Caco-2 (cell line): Measurements from ENCODE around the gene BTNL9. TPM values are rescaled to one million over a fixed set of nuclear protein-coding genes. Genes with fewer than 3 reads are reported as not detected.

Experiments
- BruUV-seq: library from RNA; stranded (reverse); fragments of 400-500 nt; replicated peaks from 2 replicates; lab custom pipeline; 2021; lab: Mats Ljungman, UMichigan
- CTCF ChIA-PET: fragments of 300-600 bp; sonication (Branson Sonifier 250); formaldehyde crosslinking; loops from one replicate; lab custom pipeline; 2022; ENCODE audit warnings: antibody characterized with exemption; lab: Charles Lee
- POLR2A ChIA-PET: fragments of 300-600 bp; sonication (Branson Sonifier 250); formaldehyde crosslinking; loops from one replicate; lab custom pipeline; 2022; ENCODE audit warnings: antibody characterized with exemption; lab: Charles Lee
- DNase-seq, 2 experiments: peaks; one replicate each; pipeline versions ENCODE4 v3.0.0 to v3.0.0-alpha.2; 2020 to 2022
- H3K27me3 ChIP-seq: replicated peaks from 2 replicates; pipeline ENCODE4 v1.6.0; 2011; ENCODE audit warnings: low read length; ENCODE audit not compliant: control insufficient read depth, insufficient read depth
- H3K36me3 ChIP-seq: 2 replicates; pipeline ENCODE4 v1.5.1; 2011; ENCODE audit warnings: low read length; ENCODE audit not compliant: control insufficient read depth, insufficient read depth
- H3K4me1 ChIP-seq: fragments of 250-450 bp; sonication (Bioruptor Pico); 2 replicates; pipeline ENCODE4 v1.5.1; 2020; ENCODE audit warnings: mild to moderate bottlenecking
- H3K4me3 ChIP-seq: 2 replicates; pipeline ENCODE4 v1.5.1; 2011; ENCODE audit warnings: low read depth, mild to moderate bottlenecking, control low read depth, low read length
- H3K9me3 ChIP-seq: fragments of 250-450 bp; sonication (Bioruptor Pico); 2 replicates; pipeline ENCODE4 v1.5.1; 2020; ENCODE audit warnings: mild to moderate bottlenecking, moderate library complexity
- H3K27ac Mint-ChIP-seq: one replicate; pipeline ENCODE4 v1.8.0; 2022; ENCODE audit warnings: mixed read lengths; ENCODE audit not compliant: unreplicated experiment
- H3K27me3 Mint-ChIP-seq: one replicate; pipeline ENCODE4 v1.8.0; 2022; ENCODE audit warnings: mixed read lengths; ENCODE audit not compliant: insufficient read depth, unreplicated experiment
- H3K36me3 Mint-ChIP-seq: one replicate; pipeline ENCODE4 v1.8.0; 2022; ENCODE audit warnings: mild to moderate bottlenecking, mixed read lengths; ENCODE audit not compliant: insufficient read depth, unreplicated experiment
- H3K4me1 Mint-ChIP-seq: one replicate; pipeline ENCODE4 v1.8.0; 2022; ENCODE audit warnings: low read depth, mixed read lengths; ENCODE audit not compliant: unreplicated experiment
- H3K4me3 Mint-ChIP-seq: one replicate; pipeline ENCODE4 v1.8.0; 2022; ENCODE audit warnings: mild to moderate bottlenecking, moderate library complexity, mixed read lengths; ENCODE audit not compliant: unreplicated experiment
- H3K9me3 Mint-ChIP-seq: one replicate; pipeline ENCODE4 v1.8.0; 2022; ENCODE audit warnings: mixed read lengths; ENCODE audit not compliant: unreplicated experiment
- CTCF ChIP-seq, 2 experiments: fragments of 200-600 bp in 1 of 2; IDR thresholded peaks; 1 replicate in 1 of 2; 2 replicates in 1 of 2; pipeline versions ENCODE4 v1.5.1 to v1.8.0; 2011 to 2022; ENCODE audit warnings: antibody characterized with exemption in 1 of 2, control low read depth in 1 of 2, inconsistent platforms in 1 of 2, low read depth in 1 of 2, low read length in 1 of 2, mild to moderate bottlenecking in 1 of 2, moderate library complexity in 1 of 2; ENCODE audit not compliant: insufficient read depth in 1 of 2, severe bottlenecking in 1 of 2, unreplicated experiment in 1 of 2
- intact Hi-C: fragments of 100-400 bp; cut with micrococcal nuclease; formaldehyde crosslinking; loops from one replicate; pipeline ENCODE4 v1.10.0; 2022; ENCODE audit not compliant: unreplicated experiment
- microRNA-seq: library from miRNA; unstranded; fragments of <30 nt; microRNA quantifications from one replicate; pipeline ENCODE4 v1.2.0, GENCODE V29; 2022
- total RNA-seq: library from RNA; stranded (reverse); gene quantifications from 2 replicates; pipeline ENCODE4 v1.2.3, GENCODE V29; 2022

BTNL9 gene
- total RNA-seq, 1 experiment from 2014 or later, result 8.4 TPM

- POLR2A ChIA-PET, result no interaction called here
- H3K4me3 Mint-ChIP-seq, result no peak overlapping the region
- CTCF ChIA-PET, result no interaction called here
- H3K9me3 ChIP-seq, result no peaks in the 10 kb centered on the region
- intact Hi-C loops, result loop anchor here (5.0 kb wide), 1 partner anchor 242 kb away; no protein-coding TSS in a partner anchor
- DNase-seq, result no peak
- no peaks in the 10 kb centered on the region for H3K36me3 ChIP-seq
- no TSS peak for BruUV-seq
- H3K4me1 ChIP-seq, result no peaks in the 10 kb centered on the region
- no peaks in the 10 kb centered on the region for H3K9me3 Mint-ChIP-seq
- H3K27ac Mint-ChIP-seq, result no peak overlapping the region
- H3K4me1 Mint-ChIP-seq, result no peaks in the 10 kb centered on the region
- no peak overlapping the region for H3K4me3 ChIP-seq
- TF ChIP-seq CTCF (IDR thresholded peaks at IDR 0.05; ENCODE audit: insufficient read depth in 1 of 2, low read depth in 1 of 2, low read length in 1 of 2, severe bottlenecking in 1 of 2, unreplicated experiment in 1 of 2), result no peak
- H3K27me3 Mint-ChIP-seq, result peaks cover 3% of the 10 kb centered on the region
- H3K36me3 Mint-ChIP-seq, result no peaks in the 10 kb centered on the region
- no peaks in the 10 kb centered on the region; the same call in 1 of the 2 replicates for H3K27me3 ChIP-seq
Measured at GRCh38 chr5:181109489-181110013, 69.5 kb downstream of the BTNL9 start.

- Histone ChIP-seq H3K36me3 (no peaks in the 10 kb centered on the region), H3K9me3 (no peaks in the 10 kb centered on the region), H3K4me3 (no peak overlapping the region), H3K27me3 (no peaks in the 10 kb centered on the region; the same call in 1 of the 2 replicates), H3K4me1 (no peaks in the 10 kb centered on the region)
- no peak for TF ChIP-seq CTCF (IDR thresholded peaks at IDR 0.05; ENCODE audit: insufficient read depth in 1 of 2, low read depth in 1 of 2, low read length in 1 of 2, severe bottlenecking in 1 of 2, unreplicated experiment in 1 of 2)
- H3K4me3 Mint-ChIP-seq, result no peak overlapping the region
- H3K27ac Mint-ChIP-seq, result no peak overlapping the region
- BruUV-seq, result no TSS peak
- intact Hi-C loops, result no loop called here
- ChIA-PET CTCF (no interaction called here), POLR2A (no interaction called here)
- DNase-seq, result no peak
- H3K36me3 Mint-ChIP-seq, result no peaks in the 10 kb centered on the region
- no peaks in the 10 kb centered on the region for H3K9me3 Mint-ChIP-seq
- no peaks in the 10 kb centered on the region for H3K27me3 Mint-ChIP-seq
- H3K4me1 Mint-ChIP-seq, result no peaks in the 10 kb centered on the region
Measured at GRCh38 chr5:181111010-181111409, 70.9 kb downstream of the BTNL9 start.

Small RNA genes within 50 kb of the gene (microRNA-seq; reads per million reads assigned to microRNA genes)
- gene MIR8089, result not detected

Other genes with a start within 250 kb of the BTNL9 start
- 80.1 and 82.5 TPM in 2 replicates for gene MGAT1, start 237.5 kb upstream of the BTNL9 start, total RNA-seq
- 34.4 and 35.9 TPM in 2 replicates for gene ZFP62, start 179.0 kb upstream of the BTNL9 start, total RNA-seq
- gene BTNL8, start 141.1 kb upstream of the BTNL9 start, total RNA-seq, result 6.0 and 7.3 TPM in 2 replicates
- 0.14 TPM in 1 of 2 replicates, not detected in the other for gene BTNL3, start 51.4 kb upstream of the BTNL9 start, total RNA-seq
- not detected in 2 replicates for gene OR2V1, start 90.9 kb downstream of the BTNL9 start, total RNA-seq
- not detected in 2 replicates for gene OR2V2, start 107.3 kb downstream of the BTNL9 start, total RNA-seq
- 0.86 and 1.0 TPM in 2 replicates for gene TRIM7, start 164.9 kb downstream of the BTNL9 start, total RNA-seq
- gene TRIM41, start 183.0 kb downstream of the BTNL9 start, total RNA-seq, result 23.6 and 28.7 TPM in 2 replicates
- gene RACK1, start 203.6 kb downstream of the BTNL9 start, total RNA-seq, result 2,098 and 2,258 TPM in 2 replicates
- gene TRIM52, start 220.9 kb downstream of the BTNL9 start, total RNA-seq, result 11.9 and 13.6 TPM in 2 replicates